ENCODE results near the gene IQCH. TPM values are rescaled to one million over a fixed set of nuclear protein-coding genes. Genes with fewer than 3 reads are reported as not detected.

Gene IQCH
- 0.74 to 2.0 TPM (median 1.8 TPM) in 5 replicates for total RNA-seq (2022; extraction: Qiagen RNA extraction)

DNA sequence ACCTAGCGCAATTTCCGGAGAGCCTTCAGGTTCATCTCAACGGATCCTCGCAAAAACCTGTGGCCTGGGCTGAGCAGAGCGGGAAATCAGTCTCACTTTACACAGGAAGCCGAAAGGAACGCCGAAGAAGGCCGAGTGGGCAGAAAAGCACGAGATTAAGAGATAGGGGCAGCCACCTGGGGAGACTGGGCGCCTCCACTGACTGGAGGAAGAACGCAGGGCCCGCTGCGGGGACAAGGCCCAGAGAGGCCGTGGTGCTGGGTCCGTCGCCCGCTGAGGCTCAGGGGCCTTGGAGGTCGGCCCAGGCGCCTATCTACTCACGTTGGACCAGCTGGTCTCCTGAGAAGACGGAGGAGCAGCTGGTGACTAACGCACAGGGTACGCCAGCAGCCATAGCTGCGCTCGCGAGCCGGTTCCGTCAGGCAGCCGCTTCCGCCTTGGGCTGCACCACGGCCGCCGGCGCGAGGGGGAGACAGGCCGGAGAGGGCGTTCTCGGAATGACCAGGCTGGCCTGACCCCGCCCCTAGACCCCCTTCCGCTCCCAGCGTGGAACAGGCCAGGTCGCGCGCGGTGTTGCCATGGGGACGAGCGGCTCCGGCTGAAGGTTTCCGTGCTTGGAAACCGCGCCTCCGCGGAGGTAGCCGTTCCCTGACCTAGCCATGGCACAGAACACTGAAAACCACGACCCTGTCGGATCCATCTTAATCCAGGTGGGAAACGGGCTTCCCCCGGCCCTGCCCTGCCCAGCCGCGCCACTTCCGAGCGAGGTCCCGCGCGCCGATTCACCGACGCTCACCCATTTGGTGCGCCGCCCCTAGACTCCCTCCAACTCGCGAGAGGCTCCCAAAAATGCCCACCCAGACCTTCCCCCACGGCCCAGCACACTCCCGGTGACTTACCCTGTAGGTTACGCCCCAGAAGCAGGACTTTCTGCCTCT, at the start of gene IQCH, which contains the start of gene AAGAB:
TSS of gene IQCH (plus strand) at position 549 of the 938 bp plus-strand sequence. CDS start at position 660, 111 bp downstream.
TSS of gene AAGAB (minus strand) at position 424 of the 938 bp plus-strand sequence. CDS start at position 394, 30 bp downstream.

DNA sequence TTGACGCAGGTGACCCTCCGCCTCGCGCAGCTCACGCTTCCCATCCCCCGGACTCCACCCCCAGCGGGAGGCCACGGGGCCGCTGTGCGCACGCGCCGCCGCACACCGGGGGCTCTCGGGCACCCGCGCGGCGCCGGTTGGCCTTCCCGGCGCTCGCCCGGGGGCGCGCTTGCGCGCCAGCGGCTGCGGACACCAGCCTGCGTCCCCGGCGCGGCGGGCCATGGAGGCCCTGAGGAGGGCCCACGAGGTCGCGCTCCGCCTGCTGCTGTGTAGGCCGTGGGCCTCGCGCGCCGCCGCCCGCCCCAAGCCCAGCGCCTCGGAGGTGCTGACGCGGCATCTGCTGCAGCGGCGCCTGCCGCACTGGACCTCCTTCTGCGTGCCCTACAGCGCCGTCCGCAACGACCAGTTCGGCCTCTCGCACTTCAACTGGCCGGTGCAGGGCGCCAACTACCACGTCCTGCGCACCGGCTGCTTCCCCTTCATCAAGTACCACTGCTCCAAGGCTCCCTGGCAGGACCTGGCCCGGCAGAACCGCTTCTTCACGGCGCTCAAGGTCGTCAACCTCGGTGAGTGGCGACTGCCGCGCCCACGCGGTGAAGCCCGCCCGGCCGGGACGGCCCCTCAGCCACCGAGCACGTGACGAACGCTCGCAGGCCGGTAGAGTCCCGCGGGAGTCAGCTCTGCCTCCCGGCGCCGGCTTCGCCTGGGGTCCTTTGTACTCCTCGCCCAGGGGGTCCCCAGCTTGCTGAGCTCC, 266.6 kb downstream of the IQCH start, which contains the start of gene C15orf61:
TSS of gene C15orf61 (plus strand) at position 103 of the 754 bp plus-strand sequence. CDS start at position 221, 118 bp downstream.

GRCh38 chr15:67542420-67543347, 288.1 kb downstream of the IQCH start, which contains the start of gene MAP2K5:
Gene MAP2K5 (plus strand): TSS chr15:67542703. CDS start chr15:67543336, 633 bp downstream.

Other genes starting within 250 kb of the IQCH start
- 91.9 to 141 TPM (median 130 TPM) in 5 replicates for gene SMAD3, start 189.2 kb upstream of the IQCH start, total RNA-seq (2022; extraction: Qiagen RNA extraction)
- gene AAGAB, start 125 bp upstream of the IQCH start, total RNA-seq (2022; extraction: Qiagen RNA extraction) = 62.7 to 69.6 TPM (median 65.9 TPM) in 5 replicates

All from A549 treated with Mapracorat at 1 μM for 4 hours (cell line).